H9 (cell line): ENCODE results near the gene IMMP2L. TPM values are rescaled to one million over a fixed set of nuclear protein-coding genes. Genes with fewer than 3 reads are reported as not detected.

Experiments used
- DNase-seq: peaks from one replicate; pipeline ENCODE4 v3.0.0-alpha.2; 2017
- H2AFZ ChIP-seq: one replicate; pipeline ENCODE4 v1.6.1; 2013; ENCODE audit warnings: mild to moderate bottlenecking, low read length, control low read depth, moderate library complexity
- H2AK5ac ChIP-seq: 2 replicates; pipeline ENCODE4 v1.6.1; 2013; ENCODE audit warnings: low read length, control low read depth, mixed read lengths; ENCODE audit not compliant: insufficient read length
- H2BK120ac ChIP-seq: one replicate; pipeline ENCODE4 v1.6.1; 2013; ENCODE audit warnings: low read depth, mild to moderate bottlenecking, low read length, control low read depth, inconsistent platforms; ENCODE audit not compliant: poor library complexity, severe bottlenecking
- H2BK12ac ChIP-seq: 2 replicates; pipeline ENCODE4 v1.6.1; 2013; ENCODE audit warnings: low read length, control low read depth, mixed read lengths, low read depth; ENCODE audit not compliant: insufficient read length
- H2BK15ac ChIP-seq: 2 replicates; pipeline ENCODE4 v1.6.1; 2013; ENCODE audit warnings: low read depth, low read length, control low read depth
- H2BK20ac ChIP-seq: one replicate; pipeline ENCODE4 v1.6.1; 2013; ENCODE audit warnings: low read depth, mild to moderate bottlenecking, low read length, control low read depth, inconsistent platforms; ENCODE audit not compliant: poor library complexity, severe bottlenecking
- H2BK5ac ChIP-seq: 2 replicates; pipeline ENCODE4 v1.6.1; 2013; ENCODE audit warnings: low read length, control low read depth, mixed read lengths; ENCODE audit not compliant: insufficient read length
- H3K14ac ChIP-seq: 2 replicates; pipeline ENCODE4 v1.6.1; 2013; ENCODE audit warnings: low read length, control low read depth; ENCODE audit not compliant: insufficient read depth
- H3K18ac ChIP-seq: 2 replicates; pipeline ENCODE4 v1.6.1; 2013; ENCODE audit warnings: low read depth, mild to moderate bottlenecking, mixed read lengths, low read length, control low read depth; ENCODE audit not compliant: insufficient read length
- H3K23ac ChIP-seq: 2 replicates; pipeline ENCODE4 v1.6.1; 2013; ENCODE audit warnings: low read length, control low read depth, mixed read lengths, low read depth; ENCODE audit not compliant: insufficient read length
- H3K23me2 ChIP-seq: 2 replicates; pipeline ENCODE4 v1.6.1; 2013; ENCODE audit warnings: low read depth, mild to moderate bottlenecking, mixed read lengths, low read length, control low read depth; ENCODE audit not compliant: insufficient read length, poor library complexity, severe bottlenecking
- H3K27ac ChIP-seq: 2 replicates; pipeline ENCODE4 v1.5.1; 2013; ENCODE audit warnings: low read length, control low read depth, mixed read lengths, low read depth; ENCODE audit not compliant: insufficient read length
- H3K27me3 ChIP-seq: 2 replicates; pipeline ENCODE4 v1.6.1; 2013; ENCODE audit warnings: low read length, control low read depth, inconsistent platforms; ENCODE audit not compliant: insufficient read depth
- H3K4ac ChIP-seq: 2 replicates; pipeline ENCODE4 v1.6.1; 2013; ENCODE audit warnings: low read depth, mild to moderate bottlenecking, control low read depth, inconsistent platforms, low read length, moderate library complexity
- H3K4me1 ChIP-seq: 2 replicates; pipeline ENCODE4 v1.6.1; 2013; ENCODE audit warnings: low read length, control low read depth, inconsistent platforms; ENCODE audit not compliant: insufficient read depth
- H3K4me2 ChIP-seq: 2 replicates; pipeline ENCODE4 v1.6.1; 2013; ENCODE audit warnings: low read length, control low read depth, mixed read lengths; ENCODE audit not compliant: insufficient read length, insufficient read depth
- H3K56ac ChIP-seq: 2 replicates; pipeline ENCODE4 v1.6.1; 2013; ENCODE audit warnings: low read depth, mild to moderate bottlenecking, mixed read lengths, low read length, control low read depth; ENCODE audit not compliant: insufficient read length
- H3K79me1 ChIP-seq: 2 replicates; pipeline ENCODE4 v1.6.1; 2013; ENCODE audit warnings: low read depth, mild to moderate bottlenecking, moderate library complexity, low read length, control low read depth, inconsistent platforms; ENCODE audit not compliant: insufficient read depth, poor library complexity, severe bottlenecking
- H3K79me2 ChIP-seq: 2 replicates; pipeline ENCODE4 v1.6.1; 2013; ENCODE audit warnings: low read length, control low read depth, inconsistent platforms; ENCODE audit not compliant: insufficient read depth
- H3K9ac ChIP-seq: 2 replicates; pipeline ENCODE4 v1.6.1; 2013; ENCODE audit warnings: low read length, control low read depth, mixed read lengths; ENCODE audit not compliant: insufficient read length; ENCODE audit errors: extremely low read depth
- H3K9me3 ChIP-seq: one replicate; pipeline ENCODE4 v1.6.1; 2013; ENCODE audit warnings: low read depth, low read length, inconsistent platforms; ENCODE audit not compliant: control insufficient read depth
- H3T11ph ChIP-seq: one replicate; pipeline ENCODE4 v1.6.1; 2013; ENCODE audit warnings: mild to moderate bottlenecking, low read length, control low read depth, inconsistent platforms
- H4K20me1 ChIP-seq: one replicate; pipeline ENCODE4 v1.6.1; 2013; ENCODE audit not compliant: control insufficient read depth, insufficient read length, insufficient read depth
- H4K5ac ChIP-seq: 2 replicates; pipeline ENCODE4 v1.6.1; 2013; ENCODE audit warnings: low read depth, mild to moderate bottlenecking, mixed read lengths, low read length, control low read depth; ENCODE audit not compliant: insufficient read length
- H4K8ac ChIP-seq: replicated peaks from 2 replicates; pipeline ENCODE4 v1.6.1; 2013; ENCODE audit warnings: low read length, control low read depth, mixed read lengths, low read depth; ENCODE audit not compliant: insufficient read length
- H4K91ac ChIP-seq: 2 replicates; pipeline ENCODE4 v1.6.1; 2013; ENCODE audit warnings: low read depth, mild to moderate bottlenecking, moderate library complexity, mixed read lengths, low read length, control low read depth; ENCODE audit not compliant: insufficient read length
- H3K27ac Mint-ChIP-seq, 3 experiments: 2 replicates in 2 of 3; 3 replicates in 1 of 3; pipeline ENCODE4 v1.8.0; 2020 to 2021; ENCODE audit warnings: mixed read lengths in 3 of 3, mild to moderate bottlenecking in 1 of 3, moderate library complexity in 1 of 3
- H3K27me3 Mint-ChIP-seq: 2 replicates; pipeline ENCODE4 v1.8.0; 2021; ENCODE audit warnings: low read depth, mild to moderate bottlenecking, moderate library complexity, mixed read lengths
- H3K36me3 Mint-ChIP-seq, 3 experiments: 2 replicates in 2 of 3; 3 replicates in 1 of 3; pipeline ENCODE4 v1.8.0; 2020 to 2021; ENCODE audit warnings: low read depth in 3 of 3, mixed read lengths in 3 of 3; ENCODE audit not compliant: insufficient read depth in 1 of 3
- H3K4me1 Mint-ChIP-seq, 2 experiments: 2 replicates each; pipeline ENCODE4 v1.8.0; 2020; ENCODE audit warnings: mixed read lengths in 2 of 2
- H3K4me3 Mint-ChIP-seq, 2 experiments: 2 replicates in 1 of 2; 3 replicates in 1 of 2; pipeline ENCODE4 v1.8.0; 2020 to 2021; ENCODE audit warnings: mild to moderate bottlenecking in 2 of 2, mixed read lengths in 2 of 2, moderate library complexity in 1 of 2
- H3K9me3 Mint-ChIP-seq, 2 experiments: 2 replicates in 1 of 2; 3 replicates in 1 of 2; pipeline ENCODE4 v1.8.0; 2020; ENCODE audit warnings: mild to moderate bottlenecking in 2 of 2, mixed read lengths in 2 of 2, moderate library complexity in 1 of 2
- CTCF ChIP-seq: fragments of 200-600 bp; sonication (generic); conservative IDR thresholded peaks from 3 replicates; pipeline ENCODE4 v1.8.0; 2021; ENCODE audit warnings: antibody characterized with exemption, mild to moderate bottlenecking
- WGBS: extraction: QIAGEN DNeasy Blood & Tissue Kit; methylation state at CpG from one replicate; pipeline ENCODE4 v1.1.7; 2013; ENCODE audit warnings: missing lambda C conversion rate, low lambda C conversion rate, mixed read lengths; ENCODE audit not compliant: insufficient read length; ENCODE audit errors: extremely low coverage; 5-methylcytosine and 5-hydroxymethylcytosine counted together
- total RNA-seq: library from RNA; stranded (reverse); gene quantifications from 2 replicates; pipeline ENCODE4 v1.2.1, GENCODE V29; 2021

Gene IMMP2L
- total RNA-seq, 1 experiment from 2014 or later: 14.7 TPM

GRCh38 chr7:111147708-111148533, 414.4 kb downstream of the IMMP2L start:
- H2AFZ ChIP-seq: no peak overlapping the region
- no peak overlapping the region for H2BK12ac ChIP-seq
- H3K9ac ChIP-seq: no peak overlapping the region
- no peak overlapping the region for H4K8ac ChIP-seq
- no peak overlapping the region for H3K23ac ChIP-seq
- no peak overlapping the region for H3T11ph ChIP-seq
- DNase-seq: no peak
- no peak overlapping the region for H3K4me3 Mint-ChIP-seq
- H3K79me1 ChIP-seq: no peaks in the 10 kb centered on the region
- no peaks in the 10 kb centered on the region for H3K9me3 Mint-ChIP-seq
- no peak overlapping the region for H3K18ac ChIP-seq
- no peaks in the 10 kb centered on the region for H3K27me3 Mint-ChIP-seq
- H3K4me1 Mint-ChIP-seq: peaks cover 0 to 2% of the 10 kb centered on the region in 2 experiments; a peak in 2 of 4 replicates
- H2BK20ac ChIP-seq: no peak overlapping the region
- H3K79me2 ChIP-seq: no peaks in the 10 kb centered on the region
- H3K23me2 ChIP-seq: no peaks in the 10 kb centered on the region
- H4K5ac ChIP-seq: no peak overlapping the region
- no peak overlapping the region for H2BK120ac ChIP-seq
- no peaks in the 10 kb centered on the region for H3K36me3 Mint-ChIP-seq
- H3K27me3 ChIP-seq: no peaks in the 10 kb centered on the region
- H3K56ac ChIP-seq: no peak overlapping the region
- WGBS: no CpG with 5 or more reads among the region's 6 CpGs
- H3K9me3 ChIP-seq: no peaks in the 10 kb centered on the region
- no peak overlapping the region for H2BK5ac ChIP-seq
- H3K14ac ChIP-seq: no peak overlapping the region
- no peaks in the 10 kb centered on the region for H3K4me1 ChIP-seq
- H3K4me2 ChIP-seq: no peak overlapping the region
- no peak overlapping the region for H3K27ac ChIP-seq
- H3K4ac ChIP-seq: no peak overlapping the region
- no peak overlapping the region for H2AK5ac ChIP-seq
- no peak overlapping the region for H3K27ac Mint-ChIP-seq
- H4K91ac ChIP-seq: no peak overlapping the region
- no peak overlapping the region for H2BK15ac ChIP-seq
- TF ChIP-seq CTCF: no peak
- H4K20me1 ChIP-seq: no peaks in the 10 kb centered on the region
